ENCODE measurements around the gene BAD.

BAD gene

DNA sequence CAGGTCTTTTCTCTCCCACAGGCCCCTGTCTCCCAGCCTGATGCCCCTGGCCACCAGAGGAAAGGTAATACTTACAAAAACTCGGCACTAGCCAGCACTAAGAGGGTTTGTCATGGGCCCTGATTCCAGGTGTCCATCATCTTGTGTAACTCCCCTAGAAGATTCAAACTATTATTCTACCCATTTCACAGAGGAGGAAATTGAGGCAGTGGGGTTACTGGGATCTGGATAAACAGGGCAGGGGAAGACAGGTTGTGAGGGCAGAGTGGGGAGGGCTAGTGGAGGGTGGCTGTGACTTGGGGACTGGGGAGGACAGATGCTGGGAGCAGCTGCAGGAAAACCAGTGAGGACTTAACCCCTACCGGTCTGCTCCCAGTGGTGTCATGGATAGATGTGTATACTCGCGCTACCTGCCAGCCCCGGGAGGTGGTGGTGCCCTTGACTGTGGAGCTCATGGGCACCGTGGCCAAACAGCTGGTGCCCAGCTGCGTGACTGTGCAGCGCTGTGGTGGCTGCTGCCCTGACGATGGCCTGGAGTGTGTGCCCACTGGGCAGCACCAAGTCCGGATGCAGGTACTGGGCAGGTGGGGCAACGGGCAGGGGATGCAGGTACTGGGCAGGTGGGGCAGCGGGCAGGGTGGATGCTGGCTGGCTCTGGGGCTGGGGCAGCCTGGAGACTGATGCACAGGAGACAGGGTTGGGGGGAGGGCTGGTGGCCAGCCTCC, 48.9 kb downstream of the BAD start:
- no peak for TF ChIP-seq CTCF (IDR thresholded peaks at IDR 0.05)
- H3K36me3 Mint-ChIP-seq (ENCODE audit: low read depth) = peaks cover 8% of the 10 kb centered on the region
- peak overlapping the region; percentile 83 for H3K4me3 Mint-ChIP-seq
- H3K27ac Mint-ChIP-seq = no peak overlapping the region
- no peaks in the 10 kb centered on the region for H3K9me3 Mint-ChIP-seq
- peaks cover 15% of the 10 kb centered on the region for H3K27me3 Mint-ChIP-seq (ENCODE audit: low read depth, poor library complexity)
- H3K4me1 Mint-ChIP-seq = peaks cover 36% of the 10 kb centered on the region
- DNase-seq = no peak

DNA sequence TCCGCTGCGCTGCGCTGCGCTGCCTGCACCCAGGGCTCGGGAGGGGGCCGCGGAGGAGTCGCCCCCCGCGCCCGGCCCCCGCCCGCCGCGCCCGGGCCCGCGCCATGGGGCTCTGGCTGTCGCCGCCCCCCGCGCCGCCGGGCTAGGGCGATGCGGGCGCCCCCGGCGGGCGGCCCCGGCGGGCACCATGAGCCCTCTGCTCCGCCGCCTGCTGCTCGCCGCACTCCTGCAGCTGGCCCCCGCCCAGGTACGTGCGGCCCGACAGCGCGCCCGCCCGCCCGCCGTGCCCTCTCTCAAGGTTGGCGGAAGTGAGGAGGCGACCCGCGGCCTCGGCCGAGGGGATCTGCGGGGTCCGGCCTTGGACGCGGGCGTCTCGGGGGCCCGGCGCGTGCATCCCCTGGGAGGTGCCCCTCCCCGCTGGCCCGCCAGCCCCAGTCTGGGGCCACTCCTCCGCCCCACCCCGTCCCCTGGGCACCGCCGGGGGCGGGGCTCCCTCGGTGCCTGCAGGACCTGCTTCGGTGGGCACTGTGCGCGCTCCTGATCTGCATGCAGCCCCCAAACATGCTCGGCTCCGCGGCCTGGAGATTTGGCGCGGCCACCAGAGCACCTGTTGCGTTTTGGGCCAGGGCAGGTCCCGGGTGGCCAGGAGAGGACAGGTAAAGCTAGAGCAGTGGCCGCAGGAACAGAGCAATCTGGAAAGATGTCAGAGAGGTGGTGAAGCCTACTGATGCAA, 49.7 kb downstream of the BAD start:
- Mint-ChIP-seq H3K27ac (no peak overlapping the region), H3K4me1 (peaks cover 31% of the 10 kb centered on the region), H3K9me3 (no peaks in the 10 kb centered on the region), H3K4me3 (peak overlapping the region; percentile 83), H3K36me3 (ENCODE audit: low read depth) (peaks cover 8% of the 10 kb centered on the region), H3K27me3 (ENCODE audit: low read depth, poor library complexity) (peaks cover 15% of the 10 kb centered on the region)
- peak; percentile 59 for DNase-seq
- no peak for TF ChIP-seq CTCF (IDR thresholded peaks at IDR 0.05)

DNA sequence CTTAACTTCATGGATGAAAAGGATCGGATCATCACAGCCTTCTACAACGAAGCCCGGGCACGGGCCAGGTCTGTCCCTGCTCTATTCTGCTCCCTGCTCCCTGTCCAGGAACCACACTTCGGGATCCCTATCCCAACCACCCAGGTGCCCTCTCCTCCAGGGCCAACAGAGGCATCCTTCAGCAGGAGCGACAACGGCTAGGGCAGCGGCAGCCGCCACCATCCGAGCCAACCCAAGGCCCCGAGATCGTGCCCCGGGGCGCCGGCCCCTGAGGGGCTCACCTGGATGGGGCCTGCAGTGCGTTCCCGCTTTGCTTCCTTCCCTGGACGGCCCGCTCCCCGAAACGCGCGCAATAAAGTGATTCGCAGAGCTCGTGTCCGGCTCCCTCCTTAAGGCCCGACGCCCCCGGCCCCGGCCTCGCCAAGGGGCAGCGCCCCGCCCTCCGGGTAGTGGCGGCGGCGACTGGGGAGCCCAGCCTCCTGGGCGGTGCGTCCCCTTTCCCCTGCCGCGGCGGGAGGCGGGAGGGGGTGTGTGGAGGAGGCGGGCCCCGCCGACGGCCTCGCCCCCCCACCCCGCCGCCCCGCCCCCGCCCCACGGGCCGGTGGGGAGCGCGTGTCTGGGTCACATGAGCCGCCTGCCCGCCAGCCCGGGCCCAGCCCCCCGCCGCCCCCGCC, 50.4 kb downstream of the BAD start, which contains the start of gene VEGFB:
TSS of gene VEGFB (plus strand) at position 672 of the 674 bp plus-strand sequence. CDS start 250 bp downstream, outside the sequence.
- peak within 1 kb of the TSS; percentile 86 for H3K4me3 Mint-ChIP-seq

DNA sequence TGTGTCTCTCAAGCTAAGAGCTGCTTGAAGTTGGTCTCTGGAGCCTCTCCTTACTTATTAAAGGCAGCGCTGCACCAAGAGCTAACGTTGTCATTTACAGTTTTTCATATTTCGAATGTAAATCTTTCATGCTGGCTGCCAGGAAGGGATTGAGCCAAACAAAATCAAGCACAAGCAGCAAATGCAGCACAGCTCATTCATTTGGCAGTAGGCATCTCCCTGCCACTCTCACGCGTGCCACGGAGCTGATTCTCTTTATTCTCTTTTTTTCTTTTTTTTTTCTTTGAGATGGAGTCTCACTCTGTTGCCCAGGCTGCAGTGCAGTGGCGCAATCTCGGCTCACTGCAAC, 51.5 kb downstream of the BAD start:
- Mint-ChIP-seq H3K36me3 (ENCODE audit: low read depth) (no peaks in the 10 kb centered on the region), H3K4me1 (peaks cover 35% of the 10 kb centered on the region), H3K27me3 (ENCODE audit: low read depth, poor library complexity) (peaks cover 15% of the 10 kb centered on the region), H3K9me3 (no peaks in the 10 kb centered on the region), H3K4me3 (peak overlapping the region; percentile 90), H3K27ac (no peak overlapping the region)
- no peak for DNase-seq
- TF ChIP-seq CTCF (IDR thresholded peaks at IDR 0.05) = no peak

More for the DNA sequence above, 50.4 kb downstream of the BAD start, which contains the start of gene VEGFB:
- TF ChIP-seq CTCF (IDR thresholded peaks at IDR 0.05) = no peak
- Mint-ChIP-seq H3K27ac (no peak within 1 kb of the TSS), H3K36me3 (ENCODE audit: low read depth) (peaks cover 8% of the 10 kb centered on the region), H3K27me3 (ENCODE audit: low read depth, poor library complexity) (peaks cover 15% of the 10 kb centered on the region), H3K9me3 (no peaks in the 10 kb centered on the region), H3K4me1 (peaks cover 35% of the 10 kb centered on the region)
- peak; percentile 74 for DNase-seq

GRCh38 chr11:64232182-64232966, 52.1 kb downstream of the BAD start:
- peak overlapping the region; percentile 90 for H3K4me3 Mint-ChIP-seq
- TF ChIP-seq CTCF (IDR thresholded peaks at IDR 0.05) = no peak
- peaks cover 41% of the 10 kb centered on the region for H3K4me1 Mint-ChIP-seq
- H3K27ac Mint-ChIP-seq = no peak overlapping the region
- no peaks in the 10 kb centered on the region for H3K9me3 Mint-ChIP-seq
- H3K27me3 Mint-ChIP-seq (ENCODE audit: low read depth, poor library complexity) = peaks cover 15% of the 10 kb centered on the region
- H3K36me3 Mint-ChIP-seq (ENCODE audit: low read depth) = no peaks in the 10 kb centered on the region
- no peak for DNase-seq

Data from nephron progenitor cell (in vitro differentiated cells).